HepG2 (cell line): ENCODE measurements around the gene CAPN7. TPM values are rescaled to one million over a fixed set of nuclear protein-coding genes. Genes with fewer than 3 reads are reported as not detected.

Experiments used
- ATAC-seq: fragments of 200-7000 bp; cut with Tn5 transposase; 3 replicates; pipeline ENCODE4 v1.9.1; 2020; ENCODE audit warnings: mild to moderate bottlenecking, moderate library complexity
- BruUV-seq: library from RNA; stranded (reverse); fragments of 400-500 nt; replicated peaks from 2 replicates; lab custom pipeline; 2021; lab: Mats Ljungman, UMichigan
- CTCF ChIA-PET: fragments of 300-600 bp; formaldehyde crosslinking; extraction: SDS; loops from one replicate; lab custom pipeline; 2021; ENCODE audit warnings: low total read pairs, inconsistent platforms, low intra/inter-chr PET ratio; lab: Yijun Ruan, JAX
- POLR2A ChIA-PET: fragments of 350-600 bp; sonication (Branson Sonifier 250); formaldehyde crosslinking; loops from one replicate; lab custom pipeline; 2020; ENCODE audit warnings: antibody characterized with exemption, inconsistent platforms; lab: Yijun Ruan, JAX
- DNase-seq: peaks from one replicate; pipeline ENCODE4 v3.0.0-alpha.2; 2015; ENCODE audit warnings: low spot score
- FAIRE-seq: peaks from 3 replicates; lab custom pipeline; 2011; peaks lifted over from hg19 to GRCh38; lab: Jason Lieb, UNC
- H2AFZ ChIP-seq: one replicate; pipeline ENCODE4 v1.6.1; 2011; ENCODE audit warnings: low read length, inconsistent platforms
- H3K27ac ChIP-seq: fragments of 300-600 bp; 3 replicates; pipeline ENCODE4 v1.8.0; 2011; ENCODE audit warnings: mixed run types, mild to moderate bottlenecking, mixed read lengths, low read length, inconsistent platforms; ENCODE audit not compliant: insufficient read depth; ENCODE audit errors: extremely low read length
- H3K27me3 ChIP-seq, 2 experiments: fragments of 200-600 bp in 1 of 2; 2 replicates in 1 of 2; 3 replicates in 1 of 2; pipeline versions ENCODE4 v1.6.0 to v1.8.0; 2011; ENCODE audit warnings: low read length in 2 of 2, mild to moderate bottlenecking in 2 of 2, moderate library complexity in 2 of 2, inconsistent platforms in 1 of 2; ENCODE audit not compliant: insufficient read depth in 2 of 2, control insufficient read depth in 1 of 2
- H3K36me3 ChIP-seq, 2 experiments: fragments of 200-600 bp in 1 of 2; replicated peaks in 1 of 2; 2 replicates in 1 of 2; 3 replicates in 1 of 2; pipeline versions ENCODE4 v1.5.1 to v1.8.0; 2011; ENCODE audit warnings: low read length in 2 of 2, inconsistent platforms in 1 of 2; ENCODE audit not compliant: insufficient read depth in 2 of 2, control insufficient read depth in 1 of 2
- H3K4me1 ChIP-seq: 2 replicates; pipeline ENCODE4 v1.5.1; 2012; ENCODE audit warnings: low read length, inconsistent platforms; ENCODE audit not compliant: insufficient read depth
- H3K4me2 ChIP-seq: 2 replicates; pipeline ENCODE4 v1.6.0; 2011; ENCODE audit warnings: low read depth, low read length, inconsistent platforms
- H3K4me3 ChIP-seq, 3 experiments: fragments of 200-600 bp in 1 of 3; sonication (generic), shearing (Covaris generic) in 1 of 3; replicated peaks in 1 of 3; 2 replicates each; pipeline ENCODE4 v1.5.1; 2011 to 2016; ENCODE audit warnings: low read length in 3 of 3, inconsistent platforms in 2 of 3, low read depth in 2 of 3, mild to moderate bottlenecking in 2 of 3, control low read depth in 1 of 3, mixed read lengths in 1 of 3; ENCODE audit not compliant: insufficient read depth in 1 of 3
- H3K79me2 ChIP-seq: one replicate; pipeline ENCODE4 v1.6.1; 2011; ENCODE audit warnings: low read length, inconsistent platforms; ENCODE audit not compliant: insufficient read depth
- H3K9ac ChIP-seq: 2 replicates; pipeline ENCODE4 v1.6.0; 2011; ENCODE audit warnings: mild to moderate bottlenecking, low read depth, low read length, inconsistent platforms; ENCODE audit not compliant: insufficient read depth
- H3K9me3 ChIP-seq: 2 replicates; pipeline ENCODE4 v1.5.1; 2012; ENCODE audit warnings: mild to moderate bottlenecking, low read length
- H4K20me1 ChIP-seq: 2 replicates; pipeline ENCODE4 v1.6.0; 2011; ENCODE audit warnings: inconsistent platforms, mild to moderate bottlenecking, low read length, moderate library complexity; ENCODE audit not compliant: insufficient read depth
- ASH2L ChIP-seq: fragments of 300-600, 200-600 bp; sonication (generic); IDR thresholded peaks from 2 replicates; pipeline ENCODE4 v1.7.0; 2017; ENCODE audit warnings: low read depth, mild to moderate bottlenecking, moderate library complexity, mixed read lengths, low read length; ENCODE audit not compliant: insufficient read length
- ATRX ChIP-seq: sonication (generic); formaldehyde crosslinking; IDR thresholded peaks from 2 replicates; pipeline ENCODE4 v1.4.0; 2020; ENCODE audit warnings: missing genetic modification reagents, borderline replicate concordance
- CBX2 ChIP-seq, 2 experiments: fragments of 200-600 bp in 1 of 2; sonication (generic); formaldehyde crosslinking in 1 of 2; IDR thresholded peaks; 2 replicates each; pipeline versions ENCODE4 v1.7.0 to v1.8.1; 2018 to 2022; ENCODE audit warnings: low read depth in 2 of 2, low read length in 1 of 2, mild to moderate bottlenecking in 1 of 2, missing genetic modification reagents in 1 of 2
- GLMP ChIP-seq: sonication (generic); formaldehyde crosslinking; IDR thresholded peaks from 2 replicates; pipeline ENCODE4 v1.9.0; 2021; ENCODE audit warnings: missing genetic modification reagents, mild to moderate bottlenecking, borderline replicate concordance
- HDAC2 ChIP-seq: sonication (generic); formaldehyde crosslinking; IDR thresholded peaks from 2 replicates; pipeline ENCODE4 v1.4.0; 2020; ENCODE audit warnings: missing genetic modification reagents
- HOXD1 ChIP-seq: sonication (generic); formaldehyde crosslinking; IDR thresholded peaks from 2 replicates; pipeline ENCODE4 v1.5.0; 2020; ENCODE audit warnings: missing genetic modification reagents
- ONECUT2 ChIP-seq: sonication (generic); formaldehyde crosslinking; IDR thresholded peaks from 2 replicates; pipeline ENCODE4 v1.4.0; 2020; ENCODE audit warnings: missing genetic modification reagents
- RFXAP ChIP-seq: sonication (generic); formaldehyde crosslinking; IDR thresholded peaks from 2 replicates; pipeline ENCODE4 v1.4.0; 2020; ENCODE audit warnings: missing genetic modification reagents, borderline replicate concordance
- SRSF9 ChIP-seq: fragments of 200-400 bp; formaldehyde crosslinking; IDR thresholded peaks from 2 replicates; pipeline ENCODE4 v1.6.1; 2018; ENCODE audit warnings: borderline replicate concordance, mild to moderate bottlenecking, low read depth, low read length; ENCODE audit not compliant: insufficient read depth, poor library complexity, severe bottlenecking
- THAP8 ChIP-seq: sonication (generic); formaldehyde crosslinking; IDR thresholded peaks from 2 replicates; pipeline ENCODE4 v1.5.1; 2020; ENCODE audit warnings: missing genetic modification reagents, mild to moderate bottlenecking, borderline replicate concordance
- ZC3H4 ChIP-seq: sonication (generic); formaldehyde crosslinking; IDR thresholded peaks from 2 replicates; pipeline ENCODE4 v1.4.0; 2020; ENCODE audit warnings: missing genetic modification reagents, borderline replicate concordance
- ZFP36L1 ChIP-seq: sonication (generic); formaldehyde crosslinking; IDR thresholded peaks from 2 replicates; pipeline ENCODE4 v1.8.0; 2022; ENCODE audit warnings: mild to moderate bottlenecking, missing genetic modification reagents, moderate library complexity
- ZFYVE20 ChIP-seq: sonication (generic); formaldehyde crosslinking; IDR thresholded peaks from 2 replicates; pipeline ENCODE4 v1.8.0; 2023; ENCODE audit warnings: low read depth, mild to moderate bottlenecking, moderate library complexity, missing genetic modification reagents, borderline replicate concordance
- ZNF20 ChIP-seq: sonication (generic); formaldehyde crosslinking; IDR thresholded peaks from 2 replicates; pipeline ENCODE4 v1.4.0; 2020; ENCODE audit warnings: mild to moderate bottlenecking, moderate library complexity, missing genetic modification reagents
- ZNF205 ChIP-seq: IDR thresholded peaks from 2 replicates; pipeline ENCODE4 v1.6.1; 2018; ENCODE audit warnings: missing biosample characterization, missing genetic modification reagents
- ZNF350 ChIP-seq: sonication (generic); formaldehyde crosslinking; IDR thresholded peaks from 2 replicates; pipeline ENCODE4 v1.4.0; 2020; ENCODE audit warnings: mild to moderate bottlenecking, low read depth, missing genetic modification reagents, borderline replicate concordance
- ZNF674 ChIP-seq: sonication (generic); formaldehyde crosslinking; IDR thresholded peaks from 2 replicates; pipeline ENCODE4 v1.5.0; 2020; ENCODE audit warnings: low read depth, mild to moderate bottlenecking, missing genetic modification reagents
- WGBS: methylation state at CpG from one replicate; pipeline ENCODE4 v1.1.6; 2017; ENCODE audit warnings: low lambda C conversion rate; 5-methylcytosine and 5-hydroxymethylcytosine counted together
- in situ Hi-C: cut with HindIII; loops from 2 replicates; pipeline ENCODE4 v1.10.0; 2017; ENCODE audit warnings: low pct_unique_long_range_greater_than_20kb; ENCODE audit not compliant: extremely low pct_ligation_motif_present
- intact Hi-C: fragments of 100-400 bp; cut with micrococcal nuclease; formaldehyde crosslinking; loops from one replicate; pipeline ENCODE4 v1.10.0; 2022; ENCODE audit not compliant: unreplicated experiment
- polyA plus RNA-seq, 8 experiments: library from polyadenylated mRNA; depleted of rRNA in 3 of 8; stranded (reverse) in 7 of 8; unstranded in 1 of 8; fragments of >200 nt; fragmentation: Illumina TruSeq in 4 of 8; extraction: Trizol in 4 of 8; gene quantifications; 2 replicates each; pipeline versions ENCODE4 v1.2.1 to v1.2.3, GENCODE V29; 2011 to 2016; ENCODE audit warnings: low read depth in 4 of 8, missing spikeins in 1 of 8, mixed read lengths in 1 of 8; ENCODE audit not compliant: insufficient read depth in 1 of 8
- total RNA-seq, 5 experiments: library from RNA; depleted of rRNA; stranded (reverse); fragments of >200 nt; fragmentation: Illumina TruSeq; extraction: Trizol; gene quantifications; 2 replicates each; pipeline ENCODE4 v1.2.3, GENCODE V29; 2016; ENCODE audit warnings: low read depth in 1 of 5
- TF ChIP-seq, protein P1 (sequence below): sonication (generic); formaldehyde crosslinking; IDR thresholded peaks from 2 replicates; pipeline ENCODE4 v1.5.0; 2020; ENCODE audit warnings: missing genetic modification reagents
- TF ChIP-seq, protein P2 (sequence below): sonication (generic); formaldehyde crosslinking; IDR thresholded peaks from 2 replicates; pipeline ENCODE4 v1.4.0; 2020; ENCODE audit warnings: missing genetic modification reagents, low read depth, mild to moderate bottlenecking, borderline replicate concordance

The CAPN7 gene
- total and polyA plus RNA-seq, 2 of the 13 experiments (the other 11 are each of a cell fraction or from before 2014, with no cell fraction given): 16.7 to 36.8 TPM

- H3K4me3 ChIP-seq: no peak overlapping the region
- H3K27ac ChIP-seq: no peak overlapping the region
- no peaks in the 10 kb centered on the region; a peak in 1 of 5 replicates for H3K27me3 ChIP-seq
- in situ Hi-C loops (no loop called here), intact Hi-C loops (loop anchor here (5.0 kb wide), 1 partner anchor 65 kb away; the partner anchor contains the start of gene SH3BP5)
- no peak overlapping the region for H3K9ac ChIP-seq
- FAIRE-seq (no peak), ATAC-seq (0 out of 3 replicates have a peak, but pooled peaks have one; percentile 7)
- no peaks in the 10 kb centered on the region for H3K9me3 ChIP-seq
- no peaks in the 10 kb centered on the region for H4K20me1 ChIP-seq
- no peak overlapping the region for H3K4me2 ChIP-seq
- H3K4me1 ChIP-seq: no peaks in the 10 kb centered on the region
- H2AFZ ChIP-seq: no peak overlapping the region
- CTCF ChIA-PET: interaction anchor here (0.7 to 1.8 kb wide), 3 partner anchors 65 to 290 kb away, joined by 3 to 16 read pairs (median 5); no protein-coding TSS in a partner anchor
- POLR2A ChIA-PET: no interaction called here
- BruUV-seq: no TSS peak
- WGBS: 89% methylated on average over 3 of the region's 3 CpGs
- H3K36me3 ChIP-seq: no peaks in the 10 kb centered on the region
- no peak for TF ChIP-seq ZFP36L1 (CRISPR knock-in tag)
- TF ChIP-seq ZNF350 (CRISPR knock-in tag): no peak
- TF ChIP-seq CBX2 (IDR thresholded peaks at IDR 0.05; ENCODE audit: low read depth, low read length): no peak
- no peak for TF ChIP-seq CBX2 (CRISPR knock-in tag; IDR thresholded peaks at IDR 0.05; ENCODE audit: low read depth)
- TF ChIP-seq ONECUT2 (CRISPR knock-in tag): no peak
- TF ChIP-seq, protein P1, sequence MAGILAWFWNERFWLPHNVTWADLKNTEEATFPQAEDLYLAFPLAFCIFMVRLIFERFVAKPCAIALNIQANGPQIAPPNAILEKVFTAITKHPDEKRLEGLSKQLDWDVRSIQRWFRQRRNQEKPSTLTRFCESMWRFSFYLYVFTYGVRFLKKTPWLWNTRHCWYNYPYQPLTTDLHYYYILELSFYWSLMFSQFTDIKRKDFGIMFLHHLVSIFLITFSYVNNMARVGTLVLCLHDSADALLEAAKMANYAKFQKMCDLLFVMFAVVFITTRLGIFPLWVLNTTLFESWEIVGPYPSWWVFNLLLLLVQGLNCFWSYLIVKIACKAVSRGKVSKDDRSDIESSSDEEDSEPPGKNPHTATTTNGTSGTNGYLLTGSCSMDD (CRISPR knock-in tag): no peak
- no peak for TF ChIP-seq ZNF20
- TF ChIP-seq HOXD1 (CRISPR knock-in tag): no peak
- no peak for TF ChIP-seq THAP8 (CRISPR knock-in tag)
- TF ChIP-seq ZNF674: no peak
- TF ChIP-seq GLMP (CRISPR knock-in tag): no peak
- no peak for TF ChIP-seq ZC3H4 (CRISPR knock-in tag)
- TF ChIP-seq ZNF205 (CRISPR knock-in tag): no peak
- TF ChIP-seq RFXAP (CRISPR knock-in tag): no peak
- TF ChIP-seq ZFYVE20 (CRISPR knock-in tag): no peak
- no peak for TF ChIP-seq HDAC2
- TF ChIP-seq SRSF9: no peak
- no peak for TF ChIP-seq ATRX
- TF ChIP-seq, protein P2, sequence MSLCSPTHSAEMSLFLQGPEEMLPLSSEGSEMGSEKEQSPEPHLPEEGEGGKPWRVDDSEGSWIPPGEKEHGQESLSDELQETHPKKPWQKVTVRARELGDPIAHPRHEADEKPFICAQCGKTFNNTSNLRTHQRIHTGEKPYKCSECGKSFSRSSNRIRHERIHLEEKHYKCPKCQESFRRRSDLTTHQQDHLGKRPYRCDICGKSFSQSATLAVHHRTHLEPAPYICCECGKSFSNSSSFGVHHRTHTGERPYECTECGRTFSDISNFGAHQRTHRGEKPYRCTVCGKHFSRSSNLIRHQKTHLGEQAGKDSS: no peak
- no peak for TF ChIP-seq ASH2L
- TF ChIP-seq, all 625 proteins: peak for 0
- no peak for DNase-seq
- no peaks in the 10 kb centered on the region for H3K79me2 ChIP-seq
Measured at GRCh38 chr3:15267502-15267901, 61.5 kb downstream of the CAPN7 start.
